Stimulated activated CD4-positive, alpha-beta T cell treated with anti-CD3 and anti-CD28 coated beads, TNF-alpha, amount 100 ng/mL, for 1 hour (primary cell): ENCODE results near the gene RASL11A.
"Not testable (repeated sequence)": the region's sequence is repeated elsewhere in the genome, so short reads cannot be mapped to it uniquely, and the experiment has no call there.

ENCODE experiments used
- DNase-seq, 3 donors: peaks; one replicate each; pipeline ENCODE4 v3.0.0-alpha.2; 2020; ENCODE audit warnings: low read depth in 3 of 3, low spot score in 1 of 3

RASL11A gene

GRCh38 chr13:27296496-27296895, 25.9 kb downstream of the RASL11A start:
- DNase-seq = no peak

- no peak for DNase-seq
Measured at GRCh38 chr13:27298849-27299248, 28.2 kb downstream of the RASL11A start.

GRCh38 chr13:27300406-27300805, 29.8 kb downstream of the RASL11A start:
- DNase-seq = not testable (repeated sequence)

- no peak for DNase-seq
Measured at GRCh38 chr13:27300941-27301586, 30.4 kb downstream of the RASL11A start.

- no peak for DNase-seq
Measured at GRCh38 chr13:27302643-27303262, 32.1 kb downstream of the RASL11A start.

- no peak for DNase-seq
Measured at GRCh38 chr13:27304099-27304498, 33.5 kb downstream of the RASL11A start.

- no peak for DNase-seq
Measured at GRCh38 chr13:27304611-27305010, 34.0 kb downstream of the RASL11A start.

- DNase-seq = no peak
Measured at GRCh38 chr13:27306364-27306763, 35.7 kb downstream of the RASL11A start.

- DNase-seq = no peak
Measured at GRCh38 chr13:27308941-27309340, 38.3 kb downstream of the RASL11A start.

- no peak for DNase-seq
Measured at GRCh38 chr13:27309401-27309958, 38.9 kb downstream of the RASL11A start.

- DNase-seq = no peak
Measured at GRCh38 chr13:27309967-27310598, 39.5 kb downstream of the RASL11A start.

GRCh38 chr13:27310946-27311345, 40.3 kb downstream of the RASL11A start:
- no peak for DNase-seq

GRCh38 chr13:27311518-27312210, 41.0 kb downstream of the RASL11A start:
- DNase-seq = no peak

GRCh38 chr13:27313770-27314169, 43.1 kb downstream of the RASL11A start:
- DNase-seq = no peak

- DNase-seq = no peak
Measured at GRCh38 chr13:27319404-27319803, 48.8 kb downstream of the RASL11A start.

- no peak for DNase-seq
Measured at GRCh38 chr13:27321468-27322431, 51.1 kb downstream of the RASL11A start.

- DNase-seq = not testable (repeated sequence)
Measured at GRCh38 chr13:27322443-27322842, 51.8 kb downstream of the RASL11A start.
